HG02759 (cell line): Measurements from ENCODE around the gene NEURL1.

Experiments used
- ATAC-seq: cut with Tn5 transposase; IDR thresholded peaks from one replicate; pipeline ENCODE4 v1.9.1; 2021; ENCODE audit warnings: mild to moderate bottlenecking, moderate library complexity; ENCODE audit not compliant: unreplicated experiment

NEURL1 gene

DNA sequence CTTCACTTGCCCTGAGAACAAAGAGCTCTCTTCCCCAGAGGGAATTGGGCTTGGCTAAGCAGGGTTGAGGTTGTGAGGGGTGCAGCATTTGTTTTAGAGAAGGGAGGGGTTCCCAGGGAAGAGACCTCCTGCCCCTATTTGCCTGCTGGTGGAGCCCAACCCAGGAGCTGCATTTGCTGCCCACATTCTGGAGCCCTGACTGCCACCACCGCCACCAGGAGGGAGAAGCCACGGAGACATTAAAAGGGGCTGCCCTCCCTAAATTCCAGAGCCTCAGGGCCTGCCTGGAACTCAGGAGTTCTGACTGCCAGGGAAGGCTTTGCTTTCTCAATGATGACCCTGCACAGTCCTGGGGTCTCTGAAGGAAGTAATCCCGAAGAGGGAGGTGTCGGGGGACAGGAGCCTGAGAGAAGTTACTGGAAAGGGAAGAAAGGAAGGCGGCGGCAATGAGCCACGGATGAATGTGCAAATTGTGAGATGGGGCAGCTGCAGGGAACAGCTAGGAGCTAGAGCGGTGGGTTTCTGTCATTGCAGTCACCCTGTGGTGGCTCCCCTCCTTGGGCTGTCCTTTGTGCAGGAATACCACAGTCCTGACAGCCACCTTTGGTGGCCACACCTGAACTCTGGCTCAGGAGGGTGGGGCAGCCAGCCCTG is 51.3 kb downstream of the NEURL1 start:
- no peak for ATAC-seq

DNA sequence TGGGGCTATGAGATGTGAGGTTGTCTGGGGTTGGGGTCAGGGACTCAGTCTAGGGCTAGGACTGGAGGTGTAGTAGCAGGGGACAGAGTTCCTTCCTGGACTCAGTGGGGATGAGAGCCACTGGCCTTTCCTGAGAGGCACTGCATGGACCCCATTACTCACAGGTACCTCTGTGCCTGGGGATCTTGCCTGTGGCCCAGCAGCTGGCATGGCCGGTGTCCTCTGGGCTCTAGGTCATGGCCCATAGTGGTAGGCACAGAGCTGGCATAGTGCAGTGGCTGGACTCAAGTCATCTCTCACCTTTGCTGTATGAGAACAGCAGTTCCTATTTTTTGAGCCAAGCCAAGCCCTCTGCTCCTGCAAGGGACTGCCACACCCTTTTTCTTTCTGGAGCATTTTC is 51.9 kb downstream of the NEURL1 start:
- no peak for ATAC-seq

- ATAC-seq = no peak
Observed at GRCh38 chr10:103545771-103546281, 52.3 kb downstream of the NEURL1 start.

DNA sequence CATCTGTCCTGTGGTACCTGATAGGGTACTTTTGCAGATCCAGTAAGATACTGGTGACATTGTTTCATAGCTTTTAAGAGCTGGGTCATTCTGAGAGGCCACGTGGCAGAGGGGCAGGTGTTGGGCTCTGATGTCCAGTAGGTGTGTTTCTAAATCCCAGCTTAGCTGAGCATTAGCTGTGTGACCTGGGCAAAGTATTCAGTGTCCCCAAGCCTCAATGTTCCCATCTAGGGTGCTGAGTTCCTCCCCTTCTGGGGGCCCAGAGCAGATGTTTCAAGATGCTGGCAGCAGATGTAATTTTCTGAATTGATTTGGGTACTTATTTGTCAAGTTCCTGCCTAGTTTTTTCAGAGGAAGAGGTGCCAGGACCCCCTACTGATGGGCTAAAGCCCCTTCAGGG is 52.9 kb downstream of the NEURL1 start:
- no peak for ATAC-seq

DNA sequence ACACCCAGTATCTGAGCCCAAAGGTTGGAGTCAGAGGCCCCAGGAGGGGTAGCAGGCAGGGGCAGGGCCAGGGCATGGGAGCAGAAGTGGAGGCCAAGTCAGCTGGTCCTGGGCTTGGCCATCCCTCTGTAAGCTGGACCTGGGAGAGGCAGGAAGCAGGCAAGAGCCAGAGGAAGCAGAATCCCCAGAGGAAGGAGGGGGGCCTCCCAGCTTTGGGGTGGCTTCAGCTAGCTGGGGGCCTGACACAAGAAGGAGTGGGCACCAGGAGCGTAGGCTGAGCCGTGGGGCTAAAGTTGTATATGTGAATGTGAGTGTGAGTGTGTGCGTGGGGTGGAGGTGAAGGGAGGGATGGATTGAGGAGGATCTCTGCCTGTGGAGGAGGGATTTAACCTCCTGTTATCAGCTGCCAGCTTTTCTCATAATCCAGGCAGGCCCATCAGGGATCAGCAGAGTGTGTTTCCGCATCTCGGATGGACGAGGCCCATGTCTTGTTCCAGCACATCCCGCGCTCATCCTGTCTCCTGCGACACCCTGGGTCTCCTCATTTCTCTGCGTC is 54.0 kb downstream of the NEURL1 start:
- ATAC-seq = no peak

DNA sequence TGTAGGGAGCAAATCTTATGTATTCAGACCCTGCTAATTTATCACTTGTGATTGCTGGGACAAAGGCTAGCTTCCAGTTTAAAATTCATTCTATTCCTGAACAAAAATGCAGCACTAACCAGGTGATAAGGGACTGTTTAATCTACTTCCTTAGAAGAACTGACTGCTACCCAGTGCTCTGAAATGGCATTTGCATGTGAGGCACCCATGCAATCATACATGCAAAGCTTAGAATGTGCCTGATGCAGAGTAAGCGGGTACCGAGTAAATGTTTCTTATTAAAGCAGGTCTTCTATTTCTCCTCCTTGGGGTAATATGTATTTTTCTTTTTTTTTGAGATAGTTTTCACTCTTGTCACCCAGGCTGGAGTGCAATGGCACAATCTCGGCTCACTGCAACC is 54.5 kb downstream of the NEURL1 start:
- no peak for ATAC-seq

- no peak for ATAC-seq
Observed at GRCh38 chr10:103548581-103549348, 55.3 kb downstream of the NEURL1 start.

DNA sequence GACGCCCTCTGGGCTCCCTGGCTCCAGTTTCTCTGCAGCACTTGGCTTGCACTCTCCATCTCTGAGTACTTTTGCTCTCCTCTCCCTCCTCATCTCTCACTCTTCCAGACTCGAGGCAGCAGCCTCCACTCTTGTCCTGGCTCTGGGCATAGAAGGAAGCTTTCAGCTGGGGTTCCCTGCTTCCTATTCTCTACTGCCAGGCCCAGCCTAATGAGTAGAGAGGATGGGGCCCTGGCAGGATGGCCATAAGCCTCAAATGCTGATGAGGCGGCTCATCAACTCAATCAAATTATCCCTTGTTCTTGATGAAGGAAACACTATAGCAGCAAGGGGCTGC is 55.8 kb downstream of the NEURL1 start:
- no peak for ATAC-seq

DNA sequence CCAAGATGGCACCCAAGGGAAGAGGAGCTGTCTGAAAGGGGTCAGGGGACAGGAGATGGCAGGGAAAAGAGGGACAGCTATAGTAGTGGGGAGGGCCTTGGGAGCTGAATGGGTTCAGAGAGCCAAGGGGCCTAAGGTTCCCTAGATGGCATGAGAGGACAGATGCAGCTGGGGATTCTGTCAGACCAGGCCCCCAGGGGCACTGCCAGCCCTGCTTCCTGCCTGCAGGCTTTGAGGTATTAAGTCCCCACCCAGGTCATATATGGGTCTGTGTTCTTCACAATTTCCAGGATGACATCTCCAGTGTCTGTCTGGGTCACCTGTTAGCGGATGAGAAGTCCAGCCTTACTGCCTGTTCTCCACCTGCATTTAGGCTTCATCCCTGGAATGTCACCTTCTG is 56.7 kb downstream of the NEURL1 start:
- no peak for ATAC-seq

DNA sequence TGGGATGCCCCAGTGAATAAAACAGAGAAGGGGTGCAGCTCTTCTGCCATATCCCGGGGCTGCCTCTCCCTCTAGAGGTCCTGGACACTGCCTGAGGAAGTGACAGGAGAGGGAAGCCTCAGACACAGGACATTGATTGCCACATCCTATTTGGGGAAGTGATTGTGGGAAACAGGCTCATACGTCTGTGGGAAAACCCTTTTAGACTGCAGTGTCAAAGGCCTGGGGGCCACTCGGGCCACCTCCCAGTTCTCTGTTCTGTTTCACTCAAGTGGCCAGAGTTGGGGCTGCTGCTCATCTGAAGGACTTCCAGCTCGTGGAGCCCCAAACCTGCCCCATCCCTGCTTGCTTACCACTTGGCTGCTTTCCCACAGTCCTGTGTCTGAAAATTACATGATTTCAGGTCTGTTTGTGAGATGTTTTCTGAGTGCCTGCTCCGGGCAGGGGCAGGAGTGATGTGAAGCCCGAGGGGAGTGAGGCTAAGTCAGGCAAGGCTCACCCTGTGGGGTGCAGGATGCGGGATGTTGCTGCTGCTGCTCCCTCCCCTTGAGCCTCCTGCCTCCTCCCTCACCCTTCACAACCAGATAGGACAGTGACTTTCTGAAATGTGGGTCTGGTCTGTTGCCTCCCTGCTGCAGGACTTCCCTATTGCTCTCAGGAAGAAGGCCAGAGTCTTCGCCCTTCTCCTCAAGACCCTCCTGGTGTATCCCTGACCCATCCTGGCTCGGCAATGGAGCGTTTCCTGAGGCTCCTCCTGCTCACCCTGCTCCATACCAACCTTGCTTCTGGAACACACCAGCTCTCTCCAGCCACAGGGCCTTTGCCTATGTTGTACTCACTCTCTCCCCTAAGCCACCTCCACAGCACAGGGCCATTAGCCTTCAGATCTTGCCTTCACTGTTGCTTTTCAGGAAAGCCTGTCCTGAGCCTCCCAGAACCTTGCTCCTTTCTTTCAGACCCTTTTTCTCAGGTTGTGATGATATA is 58.4 kb downstream of the NEURL1 start:
- no peak for ATAC-seq

- no peak for ATAC-seq
Observed at GRCh38 chr10:103552856-103553742, 59.6 kb downstream of the NEURL1 start.

DNA sequence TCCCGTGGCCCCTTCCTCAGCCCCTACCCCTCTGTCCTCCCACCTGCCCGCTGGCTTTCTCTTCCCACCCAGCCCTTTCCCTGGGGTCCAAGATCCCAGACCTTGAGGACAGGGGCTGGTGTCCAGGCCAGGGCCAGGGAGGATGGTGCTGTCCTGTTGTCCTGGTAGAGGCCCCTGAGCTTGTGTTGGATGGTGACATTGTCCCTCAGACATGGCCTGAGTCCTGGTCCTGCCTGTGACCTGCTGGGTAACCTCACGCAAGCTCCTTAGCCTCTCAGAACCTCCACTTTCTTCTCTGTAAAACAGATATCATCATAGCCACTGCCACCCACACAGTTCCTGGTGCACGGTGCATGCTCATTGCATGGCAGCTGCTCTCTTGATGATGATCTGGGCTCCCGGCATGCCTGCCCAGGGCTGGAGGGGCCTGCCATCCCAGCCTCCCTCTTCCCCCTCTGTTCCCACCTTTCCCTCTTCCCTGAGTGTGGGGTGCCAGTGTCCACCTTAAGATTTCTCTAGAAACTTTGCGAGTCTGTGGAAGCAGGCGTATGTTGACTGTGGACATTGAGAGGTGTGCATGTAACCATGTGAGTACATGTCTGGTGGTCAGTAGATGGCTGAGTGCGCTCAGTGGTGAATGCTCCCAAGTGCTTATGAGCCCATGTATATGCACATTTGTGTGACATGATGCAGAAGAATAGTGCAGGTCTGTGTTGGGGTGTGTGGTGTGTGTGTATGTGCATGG is 60.4 kb downstream of the NEURL1 start:
- no peak for ATAC-seq

GRCh38 chr10:103554488-103555324 is 61.2 kb downstream of the NEURL1 start:
- ATAC-seq = no peak

DNA sequence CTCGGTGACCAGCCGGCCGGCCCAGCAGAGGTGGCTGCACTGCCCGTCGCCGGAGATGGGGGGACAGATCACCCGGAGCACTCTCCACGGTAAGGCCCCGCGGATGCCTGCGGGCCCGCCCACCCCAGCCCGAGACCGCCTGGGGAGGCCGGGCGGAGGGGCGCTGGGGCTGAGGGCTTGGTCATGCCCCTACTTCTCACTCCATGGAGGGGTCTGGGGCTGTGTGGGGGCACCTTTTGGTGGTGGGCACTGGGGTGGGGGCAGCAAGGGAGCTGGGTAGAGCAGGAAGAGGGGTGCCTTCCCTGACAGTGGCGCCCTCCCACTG is 61.8 kb downstream of the NEURL1 start:
- ATAC-seq = no peak

- no peak for ATAC-seq
Observed at GRCh38 chr10:103555712-103556111, 62.2 kb downstream of the NEURL1 start.

GRCh38 chr10:103556383-103557007 is 63.0 kb downstream of the NEURL1 start:
- no peak for ATAC-seq

DNA sequence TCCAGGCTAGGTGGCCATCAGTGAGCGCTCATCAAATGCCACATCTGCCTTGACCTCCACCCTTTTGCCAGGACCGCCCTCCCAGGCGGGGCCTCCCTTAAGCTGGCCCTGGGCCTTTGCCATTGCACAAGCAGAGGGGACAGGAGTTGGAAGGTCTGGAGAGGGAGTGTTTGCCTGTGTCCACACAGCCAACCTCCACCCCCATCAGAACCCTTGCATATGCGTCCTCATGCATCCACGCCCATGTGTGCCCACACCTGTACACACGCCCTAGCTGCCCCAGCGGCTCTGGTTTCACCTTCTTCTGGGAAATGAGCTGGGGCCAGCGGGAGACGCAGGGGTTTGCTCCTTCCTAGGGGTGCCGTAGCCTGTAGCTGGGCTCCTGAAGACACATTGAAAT is 64.0 kb downstream of the NEURL1 start:
- no peak for ATAC-seq

GRCh38 chr10:103558911-103559310 is 65.4 kb downstream of the NEURL1 start:
- ATAC-seq = no peak
